Measurements from ENCODE around the gene ATP1A1.

- TF ChIP-seq TAF1 (IDR thresholded peaks at IDR 0.05; ENCODE audit: low read depth, low read length) = no peak
- no peak for TF ChIP-seq POLR2A (IDR thresholded peaks at IDR 0.05; ENCODE audit: low read depth, low read length)
- no peak for TF ChIP-seq POLR2AphosphoS5 (IDR thresholded peaks at IDR 0.05; ENCODE audit: low read depth, low read length)
Measured at GRCh38 chr1:116338400-116338799, 34.6 kb upstream of the ATP1A1 start.
